GM12874 (cell line): ENCODE measurements around the gene LAMC3.

ENCODE experiments used
- TF ChIP-seq, protein P1 (sequence below): IDR thresholded peaks from 2 replicates; pipeline ENCODE4 v1.5.1; 2011; ENCODE audit warnings: low read depth, mild to moderate bottlenecking, control low read depth, low read length, moderate library complexity; ENCODE audit not compliant: insufficient read depth

Gene LAMC3

DNA sequence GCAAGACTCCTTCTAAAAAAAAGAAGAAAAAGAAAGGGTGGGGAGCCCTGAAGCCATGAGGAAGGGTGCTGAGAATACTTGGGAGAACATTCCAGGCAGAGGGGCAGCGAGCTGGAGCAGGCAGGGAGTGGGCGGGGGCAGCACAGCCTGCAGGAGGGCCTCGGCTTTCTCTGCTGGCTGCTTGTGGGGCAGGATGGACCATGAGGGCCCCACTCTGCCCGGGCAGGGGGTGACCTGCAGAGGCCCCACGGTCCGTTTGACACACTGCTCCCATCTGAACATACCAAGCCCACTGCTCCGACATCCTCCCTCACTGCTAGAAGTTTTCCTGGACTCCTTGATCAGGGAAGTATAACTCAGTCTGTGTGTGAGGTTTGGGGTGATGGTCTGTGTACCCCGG lies 104.7 kb downstream of the LAMC3 start:
- TF ChIP-seq, protein P1, sequence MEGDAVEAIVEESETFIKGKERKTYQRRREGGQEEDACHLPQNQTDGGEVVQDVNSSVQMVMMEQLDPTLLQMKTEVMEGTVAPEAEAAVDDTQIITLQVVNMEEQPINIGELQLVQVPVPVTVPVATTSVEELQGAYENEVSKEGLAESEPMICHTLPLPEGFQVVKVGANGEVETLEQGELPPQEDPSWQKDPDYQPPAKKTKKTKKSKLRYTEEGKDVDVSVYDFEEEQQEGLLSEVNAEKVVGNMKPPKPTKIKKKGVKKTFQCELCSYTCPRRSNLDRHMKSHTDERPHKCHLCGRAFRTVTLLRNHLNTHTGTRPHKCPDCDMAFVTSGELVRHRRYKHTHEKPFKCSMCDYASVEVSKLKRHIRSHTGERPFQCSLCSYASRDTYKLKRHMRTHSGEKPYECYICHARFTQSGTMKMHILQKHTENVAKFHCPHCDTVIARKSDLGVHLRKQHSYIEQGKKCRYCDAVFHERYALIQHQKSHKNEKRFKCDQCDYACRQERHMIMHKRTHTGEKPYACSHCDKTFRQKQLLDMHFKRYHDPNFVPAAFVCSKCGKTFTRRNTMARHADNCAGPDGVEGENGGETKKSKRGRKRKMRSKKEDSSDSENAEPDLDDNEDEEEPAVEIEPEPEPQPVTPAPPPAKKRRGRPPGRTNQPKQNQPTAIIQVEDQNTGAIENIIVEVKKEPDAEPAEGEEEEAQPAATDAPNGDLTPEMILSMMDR: no peak

DNA sequence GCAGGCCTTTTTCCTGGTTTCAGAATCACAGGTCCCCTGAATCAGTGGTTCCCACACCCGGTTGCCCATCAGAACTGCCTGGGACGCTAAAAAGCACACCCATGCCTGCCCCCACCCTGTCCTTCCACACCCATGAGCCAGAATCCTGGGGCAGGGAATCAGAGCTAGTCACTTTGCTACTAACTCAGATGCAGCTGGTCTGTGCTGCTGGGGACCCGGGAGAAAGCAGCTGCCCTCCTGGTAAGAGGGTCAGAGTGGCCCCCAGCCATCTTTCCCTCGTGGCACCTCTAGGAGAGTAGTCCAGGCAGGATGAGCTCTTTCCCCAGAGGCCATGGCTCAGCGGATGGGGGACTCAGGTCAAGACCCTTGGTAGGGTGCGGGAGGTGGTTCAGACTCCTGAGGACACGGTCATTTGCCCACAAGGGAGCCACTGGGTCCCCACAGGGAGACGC lies 105.1 kb downstream of the LAMC3 start:
- TF ChIP-seq, protein P1: no peak

DNA sequence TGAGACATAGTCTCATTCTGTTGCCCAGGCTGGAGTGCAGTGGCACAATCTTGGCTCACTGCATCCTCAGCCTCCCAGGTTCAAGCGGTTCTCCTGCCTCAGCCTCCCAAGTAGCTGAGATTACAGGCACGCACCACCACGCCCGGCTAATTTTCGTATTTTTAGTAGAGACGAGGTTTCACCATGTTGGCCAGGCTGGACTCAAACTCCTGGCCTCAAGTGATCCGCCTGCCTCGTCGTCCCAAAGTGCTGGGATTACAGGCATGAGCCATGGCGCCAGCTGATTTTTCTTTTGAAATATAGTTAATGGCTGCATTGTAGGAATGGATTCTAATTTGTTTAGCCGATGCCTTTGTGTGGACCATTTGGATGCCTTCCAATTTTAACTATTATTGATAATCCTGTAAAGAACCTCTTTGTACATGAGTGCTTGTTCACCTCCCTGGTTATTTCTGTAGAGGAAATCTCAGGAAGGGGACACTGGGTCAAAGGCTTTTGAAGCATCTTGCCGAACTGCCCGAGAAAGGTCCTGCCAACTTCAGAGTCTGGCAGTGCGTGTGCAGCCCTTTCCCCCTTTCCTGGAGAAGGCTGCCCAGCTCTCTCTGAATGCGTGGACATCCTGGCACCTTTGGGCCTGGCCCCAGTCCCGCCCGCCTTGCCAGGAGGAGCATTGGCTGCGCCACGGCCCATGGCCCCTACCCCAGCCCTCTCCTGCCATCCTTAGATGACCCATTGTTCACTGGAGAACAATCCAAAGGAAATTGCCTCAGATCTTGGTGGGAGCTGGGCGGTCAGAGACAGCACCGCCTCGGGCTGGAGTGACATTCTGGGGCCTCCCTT lies 107.5 kb downstream of the LAMC3 start:
- TF ChIP-seq, protein P1: no peak

DNA sequence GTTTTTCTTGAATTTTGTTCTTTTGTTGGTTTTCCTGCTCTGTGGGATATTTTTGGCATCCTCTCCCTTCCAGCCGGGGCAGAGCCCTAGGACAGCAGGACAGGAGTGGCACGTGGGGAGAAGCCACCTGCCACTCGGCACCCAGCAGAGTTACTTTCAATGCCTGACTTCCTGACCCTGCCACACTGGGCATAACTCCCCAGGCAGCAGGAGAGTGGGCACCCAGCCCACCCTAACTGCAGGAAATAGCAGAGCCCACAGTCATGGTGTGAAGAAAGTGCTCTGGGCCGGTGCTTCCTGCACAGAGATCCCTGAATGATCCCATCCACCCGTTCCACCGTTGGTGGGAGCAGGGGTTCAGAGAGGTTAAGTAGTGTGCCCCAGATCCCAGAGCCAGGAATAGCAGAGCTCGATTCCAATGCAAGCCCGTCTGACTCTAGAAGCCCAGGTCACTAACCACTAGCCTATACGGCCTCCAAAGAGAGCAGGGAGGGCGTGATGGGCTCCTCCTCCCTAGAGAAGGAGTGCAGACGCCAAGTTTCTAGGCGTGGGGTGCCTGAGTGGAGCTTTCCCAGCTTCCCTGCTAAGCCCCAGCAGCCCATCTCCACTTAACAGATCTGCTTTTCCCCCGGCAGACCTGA lies 108.3 kb downstream of the LAMC3 start:
- TF ChIP-seq, protein P1: no peak

DNA sequence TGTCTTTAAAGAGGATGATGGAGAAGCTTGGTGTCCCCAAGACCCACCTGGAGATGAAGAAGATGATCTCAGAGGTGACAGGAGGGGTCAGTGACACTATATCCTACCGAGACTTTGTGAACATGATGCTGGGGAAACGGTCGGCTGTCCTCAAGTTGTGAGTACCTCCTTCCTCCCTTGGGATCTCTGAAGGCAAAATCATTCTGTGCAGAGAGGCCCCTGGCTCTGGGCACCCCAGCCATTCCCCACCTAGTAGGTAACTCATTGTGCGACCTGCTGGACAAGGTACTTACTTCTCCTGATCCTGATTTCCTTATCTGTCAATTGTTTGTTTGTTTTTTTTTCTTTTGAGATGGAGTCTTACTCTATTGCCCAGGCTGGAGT lies 108.8 kb downstream of the LAMC3 start:
- TF ChIP-seq, protein P1: no peak

DNA sequence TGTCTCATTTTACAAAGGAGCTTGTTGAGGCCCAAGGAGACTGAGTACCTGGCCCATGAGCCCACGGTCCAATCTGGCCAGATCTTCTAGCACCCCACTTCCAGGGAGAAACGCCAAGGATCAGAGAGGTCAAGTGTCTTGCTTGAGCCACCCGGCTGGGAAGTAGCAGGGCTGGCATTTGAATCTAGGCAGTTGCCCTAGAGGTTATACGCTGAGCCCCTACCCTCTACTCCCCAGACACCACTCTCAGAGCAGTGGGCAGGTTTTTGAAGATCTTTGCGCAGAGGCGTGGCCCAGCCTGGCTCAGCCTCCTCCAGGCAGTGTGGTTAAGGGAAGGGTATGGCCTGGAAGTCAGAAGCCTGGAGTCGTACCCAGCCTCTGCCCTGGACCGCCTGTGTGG lies 110.6 kb downstream of the LAMC3 start:
- TF ChIP-seq, protein P1: no peak

DNA sequence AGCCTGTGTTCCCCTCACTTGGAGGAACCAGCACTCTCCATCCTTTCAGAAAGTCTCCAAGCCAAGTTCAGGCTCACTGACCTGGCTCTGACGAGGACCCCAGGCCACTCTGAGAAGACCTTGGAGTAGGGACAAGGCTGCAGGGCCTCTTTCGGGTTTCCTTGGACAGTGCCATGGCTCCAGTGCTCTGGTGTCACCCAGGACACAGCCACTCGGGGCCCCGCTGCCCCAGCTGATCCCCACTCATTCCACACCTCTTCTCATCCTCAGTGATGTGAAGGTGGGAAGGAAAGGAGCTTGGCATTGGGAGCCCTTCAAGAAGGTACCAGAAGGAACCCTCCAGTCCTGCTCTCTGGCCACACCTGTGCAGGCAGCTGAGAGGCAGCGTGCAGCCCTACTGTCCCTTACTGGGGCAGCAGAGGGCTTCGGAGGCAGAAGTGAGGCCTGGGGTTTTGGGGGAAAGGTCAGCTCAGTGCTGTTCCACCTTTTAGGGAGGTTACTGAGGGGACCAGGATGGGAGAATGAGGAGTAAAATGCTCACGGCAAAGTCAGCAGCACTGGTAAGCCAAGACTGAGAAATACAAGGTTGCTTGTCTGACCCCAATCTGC lies 111.8 kb downstream of the LAMC3 start:
- TF ChIP-seq, protein P1: no peak
